ENCODE data around the gene TMEM183A.

TMEM183A gene

DNA sequence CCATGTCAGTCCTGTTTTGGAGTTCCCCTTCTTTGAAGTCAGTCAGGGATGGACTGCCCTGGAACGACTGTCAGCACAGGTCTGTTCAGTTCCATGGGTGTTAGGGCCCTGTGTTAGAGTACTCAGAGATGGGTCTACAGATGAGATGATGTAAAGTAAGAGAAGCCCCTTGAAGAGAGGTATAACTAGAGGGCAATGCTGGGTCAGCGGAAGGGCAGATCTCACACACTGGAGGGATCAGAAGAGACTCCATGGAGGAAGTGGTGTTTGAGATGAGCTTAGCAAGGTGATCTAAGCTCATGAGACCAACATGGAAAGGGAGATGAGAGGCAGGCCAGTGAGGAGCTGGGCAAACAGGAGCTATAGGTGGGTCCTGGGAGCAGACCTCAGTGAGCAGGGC, 26.7 kb downstream of the TMEM183A start:
- Histone ChIP-seq H3K9me3 (ENCODE audit: insufficient read depth, low read length) (no peaks in the 10 kb centered on the region), H3K9me2 (replicated peaks; ENCODE audit: insufficient read depth, low read length) (no peaks in the 10 kb centered on the region), H4K20me1 (ENCODE audit: low read depth, low read length) (no peaks in the 10 kb centered on the region), H3K36me3 (ENCODE audit: low read length) (no peaks in the 10 kb centered on the region), H3K4me3 (ENCODE audit: insufficient read depth, low read length, poor library complexity, severe bottlenecking) (no peak overlapping the region), H3K27me3 (ENCODE audit: low read length) (no peaks in the 10 kb centered on the region), H3K79me2 (ENCODE audit: insufficient read depth, low read length) (no peaks in the 10 kb centered on the region), H2AFZ (ENCODE audit: low read depth, low read length, severe bottlenecking) (no peak overlapping the region), H3F3A (ENCODE audit: insufficient read depth) (no peaks in the 10 kb centered on the region), H3K9ac (ENCODE audit: low read length) (no peak overlapping the region), H3K4me2 (ENCODE audit: low read depth, low read length, poor library complexity, severe bottlenecking) (no peak overlapping the region), H3K27ac (ENCODE audit: low read depth, low read length) (no peak overlapping the region)
- TF ChIP-seq, protein P1, sequence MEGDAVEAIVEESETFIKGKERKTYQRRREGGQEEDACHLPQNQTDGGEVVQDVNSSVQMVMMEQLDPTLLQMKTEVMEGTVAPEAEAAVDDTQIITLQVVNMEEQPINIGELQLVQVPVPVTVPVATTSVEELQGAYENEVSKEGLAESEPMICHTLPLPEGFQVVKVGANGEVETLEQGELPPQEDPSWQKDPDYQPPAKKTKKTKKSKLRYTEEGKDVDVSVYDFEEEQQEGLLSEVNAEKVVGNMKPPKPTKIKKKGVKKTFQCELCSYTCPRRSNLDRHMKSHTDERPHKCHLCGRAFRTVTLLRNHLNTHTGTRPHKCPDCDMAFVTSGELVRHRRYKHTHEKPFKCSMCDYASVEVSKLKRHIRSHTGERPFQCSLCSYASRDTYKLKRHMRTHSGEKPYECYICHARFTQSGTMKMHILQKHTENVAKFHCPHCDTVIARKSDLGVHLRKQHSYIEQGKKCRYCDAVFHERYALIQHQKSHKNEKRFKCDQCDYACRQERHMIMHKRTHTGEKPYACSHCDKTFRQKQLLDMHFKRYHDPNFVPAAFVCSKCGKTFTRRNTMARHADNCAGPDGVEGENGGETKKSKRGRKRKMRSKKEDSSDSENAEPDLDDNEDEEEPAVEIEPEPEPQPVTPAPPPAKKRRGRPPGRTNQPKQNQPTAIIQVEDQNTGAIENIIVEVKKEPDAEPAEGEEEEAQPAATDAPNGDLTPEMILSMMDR (IDR thresholded peaks at IDR 0.05; ENCODE audit: insufficient read depth, low read length, poor library complexity, severe bottlenecking), result no peak
- no peak for TF ChIP-seq EZH2phosphoT487 (conservative IDR thresholded peaks at IDR 0.05; ENCODE audit: low read length)

DNA sequence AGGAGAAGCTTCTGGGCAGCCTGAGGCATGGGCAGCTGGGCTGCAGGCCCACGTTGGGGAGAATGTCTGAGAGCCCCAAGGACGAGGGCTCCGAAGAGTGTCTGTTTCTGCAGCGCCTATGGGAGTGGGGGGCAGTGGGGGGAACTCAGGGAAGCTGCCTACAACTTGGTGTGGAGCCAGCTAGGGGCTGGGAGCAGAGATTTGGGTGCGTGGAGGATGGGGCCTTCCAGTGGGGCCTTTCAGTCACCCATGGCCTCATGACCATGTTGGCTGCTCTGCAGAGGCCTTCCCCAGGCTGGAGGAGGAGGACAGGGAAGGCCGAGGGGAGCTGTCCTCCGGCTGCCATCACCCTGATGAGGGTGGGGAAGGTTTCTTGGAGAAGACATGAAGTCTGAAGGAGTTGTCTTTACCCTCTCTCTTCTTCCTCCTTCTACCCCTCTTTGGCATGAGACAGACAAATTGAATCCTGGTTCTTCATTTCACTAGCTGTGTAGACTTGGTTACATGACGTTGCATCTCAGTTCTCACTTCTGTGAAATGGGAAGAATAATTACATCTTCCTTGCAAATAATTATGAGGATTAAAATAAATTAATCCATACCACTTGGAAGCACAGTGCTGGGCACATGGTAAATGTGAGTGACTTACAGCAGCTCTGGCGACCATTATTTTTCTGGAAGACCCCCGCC, 27.4 kb downstream of the TMEM183A start:
- Histone ChIP-seq H3F3A (ENCODE audit: insufficient read depth) (no peaks in the 10 kb centered on the region), H3K9ac (ENCODE audit: low read length) (no peak overlapping the region), H4K20me1 (ENCODE audit: low read depth, low read length) (no peaks in the 10 kb centered on the region), H3K27me3 (ENCODE audit: low read length) (no peaks in the 10 kb centered on the region), H2AFZ (ENCODE audit: low read depth, low read length, severe bottlenecking) (no peak overlapping the region), H3K9me3 (ENCODE audit: insufficient read depth, low read length) (no peaks in the 10 kb centered on the region), H3K4me2 (ENCODE audit: low read depth, low read length, poor library complexity, severe bottlenecking) (no peak overlapping the region), H3K4me3 (ENCODE audit: insufficient read depth, low read length, poor library complexity, severe bottlenecking) (no peak overlapping the region), H3K27ac (ENCODE audit: low read depth, low read length) (no peak overlapping the region), H3K36me3 (ENCODE audit: low read length) (no peaks in the 10 kb centered on the region), H3K9me2 (replicated peaks; ENCODE audit: insufficient read depth, low read length) (no peaks in the 10 kb centered on the region), H3K79me2 (ENCODE audit: insufficient read depth, low read length) (no peaks in the 10 kb centered on the region)
- TF ChIP-seq EZH2phosphoT487 (conservative IDR thresholded peaks at IDR 0.05; ENCODE audit: low read length), result no peak
- TF ChIP-seq, protein P1 (IDR thresholded peaks at IDR 0.05; ENCODE audit: insufficient read depth, low read length, poor library complexity, severe bottlenecking), result no peak

DNA sequence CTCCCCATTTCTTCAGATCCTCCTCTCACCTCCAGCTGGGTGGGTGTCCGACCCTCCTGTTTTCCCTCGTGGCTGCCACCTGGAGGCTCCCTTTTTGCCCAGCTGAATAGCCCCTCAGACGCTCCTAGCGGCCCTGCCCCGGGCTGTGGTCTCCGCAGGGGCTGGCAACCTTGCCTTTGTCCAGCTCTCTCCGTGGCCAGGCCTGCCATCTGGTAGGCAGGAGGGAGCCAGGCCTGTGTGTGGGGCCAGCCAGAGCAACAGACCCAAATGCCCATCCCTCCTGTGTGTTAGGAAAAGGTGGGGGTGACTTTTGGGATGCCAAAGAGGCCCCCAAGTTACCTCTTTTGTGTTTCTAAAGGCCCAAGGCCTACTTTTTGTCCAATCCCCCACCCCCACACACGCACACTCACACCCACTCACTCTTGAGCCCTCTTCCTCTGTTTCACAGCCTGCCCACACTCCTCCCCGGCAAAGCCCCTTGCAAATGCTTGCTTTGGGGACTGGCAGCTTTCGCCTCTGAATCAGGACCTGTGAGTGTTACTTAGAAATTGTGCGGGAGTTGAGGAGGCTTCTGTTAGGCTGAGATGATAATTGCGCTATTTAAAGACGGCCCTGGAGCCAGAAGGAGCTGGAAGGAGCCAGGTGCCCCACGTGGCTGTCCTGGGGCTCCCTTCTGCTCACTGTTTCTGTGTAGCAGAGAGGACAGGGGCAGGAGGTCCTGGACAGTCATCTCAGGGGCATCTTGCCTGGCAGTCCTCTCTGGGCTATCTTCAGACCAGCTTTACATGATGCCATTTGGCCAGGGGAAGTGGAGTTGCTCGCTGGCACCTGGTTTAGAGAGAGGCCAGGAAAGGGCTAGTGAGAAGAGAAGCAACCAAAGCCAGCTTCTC, 28.2 kb downstream of the TMEM183A start:
- TF ChIP-seq EZH2phosphoT487 (conservative IDR thresholded peaks at IDR 0.05; ENCODE audit: low read length), result no peak
- TF ChIP-seq, protein P1 (IDR thresholded peaks at IDR 0.05; ENCODE audit: insufficient read depth, low read length, poor library complexity, severe bottlenecking), result no peak
- Histone ChIP-seq H4K20me1 (ENCODE audit: low read depth, low read length) (no peaks in the 10 kb centered on the region), H3K4me2 (ENCODE audit: low read depth, low read length, poor library complexity, severe bottlenecking) (no peak overlapping the region), H3K4me3 (ENCODE audit: insufficient read depth, low read length, poor library complexity, severe bottlenecking) (no peak overlapping the region), H2AFZ (ENCODE audit: low read depth, low read length, severe bottlenecking) (no peak overlapping the region), H3K27me3 (ENCODE audit: low read length) (no peaks in the 10 kb centered on the region), H3K9me3 (ENCODE audit: insufficient read depth, low read length) (no peaks in the 10 kb centered on the region), H3K27ac (ENCODE audit: low read depth, low read length) (no peak overlapping the region), H3K36me3 (ENCODE audit: low read length) (no peaks in the 10 kb centered on the region), H3K9me2 (replicated peaks; ENCODE audit: insufficient read depth, low read length) (no peaks in the 10 kb centered on the region), H3K9ac (ENCODE audit: low read length) (no peak overlapping the region), H3F3A (ENCODE audit: insufficient read depth) (no peaks in the 10 kb centered on the region), H3K79me2 (ENCODE audit: insufficient read depth, low read length) (no peaks in the 10 kb centered on the region)
